Measurements from ENCODE around the gene ROPN1L.
A peak's percentile ranks its signal among the peaks of the same experiment; 100 is the strongest.

The ROPN1L gene

DNA sequence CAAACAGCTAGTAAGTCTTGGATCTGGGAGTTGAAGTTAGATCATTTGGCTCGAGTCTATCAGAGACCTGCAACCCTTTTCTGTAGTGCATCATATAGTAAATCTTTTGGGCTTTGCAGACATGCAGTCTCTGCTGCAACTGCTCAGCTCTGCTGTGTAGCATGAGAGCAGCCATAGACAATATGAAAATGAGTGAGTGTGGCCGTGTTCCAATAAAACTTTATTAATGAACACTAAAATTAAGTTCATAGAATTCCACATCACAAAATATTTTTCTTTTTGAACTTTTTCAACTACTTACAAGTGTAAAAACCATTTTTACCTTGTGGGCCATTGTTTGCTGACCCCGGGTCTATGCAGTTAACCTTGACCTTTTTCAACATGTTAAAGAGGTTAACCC lies 35.2 kb downstream of the ROPN1L start:
- H3K4me3 ChIP-seq (ENCODE audit: low read depth, low read length) = no peak overlapping the region
- no peak for DNase-seq (ENCODE audit: low read depth)
- TF ChIP-seq, protein P1, sequence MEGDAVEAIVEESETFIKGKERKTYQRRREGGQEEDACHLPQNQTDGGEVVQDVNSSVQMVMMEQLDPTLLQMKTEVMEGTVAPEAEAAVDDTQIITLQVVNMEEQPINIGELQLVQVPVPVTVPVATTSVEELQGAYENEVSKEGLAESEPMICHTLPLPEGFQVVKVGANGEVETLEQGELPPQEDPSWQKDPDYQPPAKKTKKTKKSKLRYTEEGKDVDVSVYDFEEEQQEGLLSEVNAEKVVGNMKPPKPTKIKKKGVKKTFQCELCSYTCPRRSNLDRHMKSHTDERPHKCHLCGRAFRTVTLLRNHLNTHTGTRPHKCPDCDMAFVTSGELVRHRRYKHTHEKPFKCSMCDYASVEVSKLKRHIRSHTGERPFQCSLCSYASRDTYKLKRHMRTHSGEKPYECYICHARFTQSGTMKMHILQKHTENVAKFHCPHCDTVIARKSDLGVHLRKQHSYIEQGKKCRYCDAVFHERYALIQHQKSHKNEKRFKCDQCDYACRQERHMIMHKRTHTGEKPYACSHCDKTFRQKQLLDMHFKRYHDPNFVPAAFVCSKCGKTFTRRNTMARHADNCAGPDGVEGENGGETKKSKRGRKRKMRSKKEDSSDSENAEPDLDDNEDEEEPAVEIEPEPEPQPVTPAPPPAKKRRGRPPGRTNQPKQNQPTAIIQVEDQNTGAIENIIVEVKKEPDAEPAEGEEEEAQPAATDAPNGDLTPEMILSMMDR (IDR thresholded peaks at IDR 0.05; ENCODE audit: control insufficient read depth, extremely low read depth, insufficient read depth) = no peak

DNA sequence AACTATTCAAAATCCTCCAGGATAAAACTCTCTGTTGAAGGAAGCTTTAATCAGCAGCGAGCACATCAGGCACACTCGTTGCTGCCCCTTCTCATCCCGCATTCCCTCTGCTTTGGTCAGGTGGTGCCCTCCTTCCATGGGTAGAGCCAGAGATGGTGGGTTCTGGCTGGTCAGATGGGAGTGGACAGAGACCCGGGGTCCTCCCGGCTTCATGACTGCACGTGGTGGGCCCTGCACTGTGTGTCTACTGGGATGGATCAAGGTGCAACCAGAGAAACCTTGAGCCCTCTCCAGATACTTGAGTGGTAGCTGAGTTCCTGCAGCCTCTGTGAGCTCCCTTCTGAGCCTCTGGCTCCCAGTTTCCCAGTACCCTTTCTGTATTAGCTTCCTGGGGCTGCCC lies 36.3 kb downstream of the ROPN1L start:
- no peak for DNase-seq (ENCODE audit: low read depth)
- H3K4me3 ChIP-seq (ENCODE audit: low read depth, low read length) = no peak overlapping the region
- TF ChIP-seq, protein P1 (IDR thresholded peaks at IDR 0.05; ENCODE audit: control insufficient read depth, extremely low read depth, insufficient read depth) = no peak

DNA sequence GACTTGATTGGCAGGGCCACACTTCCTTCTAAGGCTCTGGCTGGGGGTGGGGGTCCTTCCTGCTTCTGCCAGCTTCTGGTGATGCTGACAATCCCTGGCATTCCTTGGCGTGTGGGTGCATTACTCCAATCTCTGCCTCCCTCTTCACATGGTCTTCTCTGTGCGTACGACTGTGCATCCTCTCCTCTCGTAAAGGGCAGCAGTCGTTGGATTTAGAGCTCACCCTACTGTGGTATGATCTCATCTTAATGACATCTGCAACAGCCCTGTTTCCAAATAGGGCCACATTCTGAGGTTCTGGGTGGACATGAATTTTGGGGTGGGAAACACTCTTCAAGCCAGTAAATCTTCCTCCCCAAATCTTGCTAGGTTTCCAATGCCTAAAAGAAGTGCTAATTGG lies 36.8 kb downstream of the ROPN1L start:
- H3K4me3 ChIP-seq (ENCODE audit: low read depth, low read length) = no peak overlapping the region
- TF ChIP-seq, protein P1 (IDR thresholded peaks at IDR 0.05; ENCODE audit: control insufficient read depth, extremely low read depth, insufficient read depth) = no peak
- DNase-seq (ENCODE audit: low read depth) = no peak

DNA sequence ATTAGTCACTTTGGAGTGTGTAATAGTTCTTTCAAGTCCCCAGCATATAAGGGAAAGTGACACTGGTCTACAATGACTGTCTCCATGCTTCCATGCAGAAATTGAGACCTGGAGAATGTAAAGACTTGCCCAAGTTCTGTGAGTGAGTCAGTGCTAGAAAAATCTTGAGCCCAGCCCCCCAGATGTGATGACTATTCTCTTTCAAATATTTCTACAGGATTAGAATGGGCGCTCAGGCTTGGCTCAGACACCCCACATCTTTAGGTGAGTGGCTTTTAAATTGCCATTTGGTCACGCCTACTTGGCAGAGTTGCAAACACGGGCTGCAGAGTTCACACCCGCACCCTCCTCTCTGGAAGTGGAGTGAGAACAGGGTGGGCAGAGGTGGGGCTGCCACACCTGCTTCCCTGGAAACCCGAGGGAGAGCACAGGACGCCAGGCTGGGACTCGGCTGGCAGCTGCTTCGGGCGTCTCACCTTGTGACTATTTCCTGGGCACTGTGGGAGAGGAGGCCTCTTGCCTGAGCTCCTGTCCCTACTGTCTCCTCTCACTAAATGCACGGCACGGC lies 37.6 kb downstream of the ROPN1L start:
- H3K4me3 ChIP-seq (ENCODE audit: low read depth, low read length) = no peak overlapping the region
- TF ChIP-seq, protein P1 (IDR thresholded peaks at IDR 0.05; ENCODE audit: control insufficient read depth, extremely low read depth, insufficient read depth) = no peak
- no peak for DNase-seq (ENCODE audit: low read depth)

DNA sequence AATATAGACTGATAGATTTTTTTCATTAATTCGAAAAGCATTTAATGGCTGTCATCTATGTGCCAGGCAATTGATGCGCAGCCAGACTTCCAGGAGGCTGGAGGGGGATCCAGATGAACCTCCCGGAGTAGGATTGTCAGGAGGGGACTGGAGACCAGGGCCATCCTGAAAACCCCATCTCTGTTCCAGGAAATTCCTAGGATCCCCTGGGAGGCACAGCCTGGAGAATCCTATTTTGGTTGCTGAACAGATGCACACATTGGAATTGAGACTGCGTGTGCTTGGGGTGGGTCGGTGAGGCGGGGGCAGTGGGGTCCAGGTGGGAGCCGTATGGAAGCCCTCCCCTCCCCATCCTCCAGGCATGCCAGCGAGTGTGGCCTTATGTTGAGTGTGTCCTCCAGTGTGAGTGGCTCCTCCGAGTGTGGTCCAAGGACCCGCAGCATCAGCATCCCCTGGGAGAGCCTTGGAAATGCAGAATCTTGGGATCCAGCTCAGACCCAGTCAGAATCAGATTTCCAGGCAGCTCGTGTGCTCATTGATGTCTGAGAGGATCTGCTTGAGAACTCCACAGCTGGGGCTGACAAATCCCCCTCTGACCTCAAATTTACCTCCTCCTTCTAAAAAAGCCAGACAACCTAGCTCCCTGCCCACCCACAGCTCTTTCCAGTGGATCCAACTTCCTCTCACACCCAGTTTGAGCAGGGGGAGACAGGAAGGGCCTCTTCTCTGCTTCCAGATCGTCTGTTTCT lies 38.7 kb downstream of the ROPN1L start:
- TF ChIP-seq, protein P1 (IDR thresholded peaks at IDR 0.05; ENCODE audit: control insufficient read depth, extremely low read depth, insufficient read depth) = no peak
- DNase-seq (ENCODE audit: low read depth) = no peak
- no peak overlapping the region for H3K4me3 ChIP-seq (ENCODE audit: low read depth, low read length)

GRCh38 chr5:10481241-10481935 lies 39.7 kb downstream of the ROPN1L start:
- peak; percentile 38 for DNase-seq (ENCODE audit: low read depth)
- TF ChIP-seq, protein P1 (IDR thresholded peaks at IDR 0.05; ENCODE audit: control insufficient read depth, extremely low read depth, insufficient read depth) = no peak
- H3K4me3 ChIP-seq (ENCODE audit: low read depth, low read length) = no peak overlapping the region
